ENCODE data around the gene SIRT7.
A peak's percentile ranks its signal among the peaks of the same experiment; 100 is the strongest.

DNA sequence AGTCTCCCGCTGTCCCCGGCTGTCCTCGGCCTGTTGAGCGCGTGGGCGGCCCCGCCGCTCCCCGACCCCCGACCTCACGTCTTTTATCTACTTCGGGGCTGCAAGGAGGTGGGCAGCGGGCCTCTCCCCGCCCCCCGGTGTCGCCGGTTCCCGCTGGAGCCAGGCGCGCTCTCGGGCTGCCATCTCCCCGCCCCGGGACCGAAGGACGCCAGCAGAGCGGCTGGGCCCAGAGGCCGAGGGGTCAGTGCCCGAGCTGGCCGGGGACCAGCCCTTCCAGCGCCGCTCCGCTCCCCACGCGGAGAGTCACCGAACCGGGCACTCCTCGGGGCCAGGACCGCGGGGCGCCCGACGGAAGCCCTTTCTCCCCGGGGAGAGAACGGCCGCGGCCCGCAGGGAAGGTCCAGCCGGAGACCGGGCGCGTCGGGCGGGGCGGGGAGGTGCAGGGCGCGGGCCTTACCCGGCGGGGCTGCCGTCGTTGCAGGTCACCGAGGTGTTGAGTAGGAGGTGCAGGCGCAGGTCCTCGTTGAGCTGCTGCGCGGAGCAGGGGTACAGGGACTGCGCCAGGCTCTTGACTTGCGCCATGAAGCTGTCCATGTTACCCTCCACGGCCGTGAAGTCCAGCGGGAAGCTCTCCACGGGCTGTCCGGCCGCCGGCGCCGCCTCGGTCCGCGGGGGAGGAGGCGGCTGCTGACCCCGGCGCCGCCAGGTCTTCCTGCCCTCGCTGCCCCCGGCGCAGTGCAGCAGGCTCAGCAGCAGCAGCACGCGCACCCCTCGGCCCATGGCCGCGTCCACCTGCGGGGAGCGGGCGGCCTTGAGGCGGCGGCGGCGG, 42.4 kb upstream of the SIRT7 start:
- TF ChIP-seq, protein P1, sequence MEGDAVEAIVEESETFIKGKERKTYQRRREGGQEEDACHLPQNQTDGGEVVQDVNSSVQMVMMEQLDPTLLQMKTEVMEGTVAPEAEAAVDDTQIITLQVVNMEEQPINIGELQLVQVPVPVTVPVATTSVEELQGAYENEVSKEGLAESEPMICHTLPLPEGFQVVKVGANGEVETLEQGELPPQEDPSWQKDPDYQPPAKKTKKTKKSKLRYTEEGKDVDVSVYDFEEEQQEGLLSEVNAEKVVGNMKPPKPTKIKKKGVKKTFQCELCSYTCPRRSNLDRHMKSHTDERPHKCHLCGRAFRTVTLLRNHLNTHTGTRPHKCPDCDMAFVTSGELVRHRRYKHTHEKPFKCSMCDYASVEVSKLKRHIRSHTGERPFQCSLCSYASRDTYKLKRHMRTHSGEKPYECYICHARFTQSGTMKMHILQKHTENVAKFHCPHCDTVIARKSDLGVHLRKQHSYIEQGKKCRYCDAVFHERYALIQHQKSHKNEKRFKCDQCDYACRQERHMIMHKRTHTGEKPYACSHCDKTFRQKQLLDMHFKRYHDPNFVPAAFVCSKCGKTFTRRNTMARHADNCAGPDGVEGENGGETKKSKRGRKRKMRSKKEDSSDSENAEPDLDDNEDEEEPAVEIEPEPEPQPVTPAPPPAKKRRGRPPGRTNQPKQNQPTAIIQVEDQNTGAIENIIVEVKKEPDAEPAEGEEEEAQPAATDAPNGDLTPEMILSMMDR (IDR thresholded peaks at IDR 0.05; ENCODE audit: insufficient read depth, low read depth, low read length) = no peak
- peak; percentile 100 for TF ChIP-seq EZH2 (IDR thresholded peaks at IDR 0.05; ENCODE audit: insufficient read depth, low read length)
